Thymus (tissue), 11 donors: Measurements from ENCODE around the gene ZNF688. TPM values are rescaled to one million over a fixed set of nuclear protein-coding genes. Genes with fewer than 3 reads are reported as not detected.
A peak's percentile ranks its signal among the peaks of the same experiment; 100 is the strongest.

Source experiments
- DNase-seq, 9 donors: peaks; one replicate each; pipeline ENCODE4 v3.0.0-alpha.2; 2013; ENCODE audit warnings: low spot score in 9 of 9, low read depth in 6 of 9, missing footprints in 1 of 9
- H3K27ac ChIP-seq, 2 donors: one replicate each; pipeline ENCODE4 v1.5.1; 2013; ENCODE audit warnings: control low read depth in 1 of 2, low read depth in 1 of 2, low read length in 1 of 2, mild to moderate bottlenecking in 1 of 2, moderate library complexity in 1 of 2
- H3K27me3 ChIP-seq, 2 donors: one replicate each; pipeline ENCODE4 v1.5.1; 2013; ENCODE audit warnings: low read length in 1 of 2; ENCODE audit not compliant: control insufficient read depth in 2 of 2, insufficient read depth in 1 of 2
- H3K36me3 ChIP-seq, 2 donors: one replicate each; pipeline ENCODE4 v1.5.1; 2013; ENCODE audit warnings: low read length in 1 of 2, mild to moderate bottlenecking in 1 of 2, moderate library complexity in 1 of 2; ENCODE audit not compliant: control insufficient read depth in 2 of 2, insufficient read depth in 2 of 2
- H3K4me1 ChIP-seq, 2 donors: one replicate each; pipeline ENCODE4 v1.5.1; 2013; ENCODE audit warnings: low read length in 2 of 2; ENCODE audit not compliant: control insufficient read depth in 2 of 2, insufficient read depth in 2 of 2
- H3K4me3 ChIP-seq, 2 donors: one replicate each; pipeline ENCODE4 v1.5.1; 2013; ENCODE audit warnings: low read length in 2 of 2, control low read depth in 1 of 2, mild to moderate bottlenecking in 1 of 2
- H3K9me3 ChIP-seq, 2 donors: one replicate each; pipeline ENCODE4 v1.5.1; 2013; ENCODE audit warnings: low read length in 1 of 2, mild to moderate bottlenecking in 1 of 2; ENCODE audit not compliant: control insufficient read depth in 2 of 2, insufficient read depth in 1 of 2
- WGBS: extraction: QIAGEN DNeasy Blood & Tissue Kit; methylation state at CpG from one replicate; pipeline ENCODE4 v1.1.7; 2013; 5-methylcytosine and 5-hydroxymethylcytosine counted together
- polyA plus RNA-seq: library from polyadenylated mRNA; stranded (reverse); fragments of 200-250 nt; gene quantifications from one replicate; pipeline ENCODE4 v1.2.3, GENCODE V29; 2013
- total RNA-seq: library from RNA; stranded (reverse); fragments of 120-200 nt; gene quantifications from one replicate; pipeline ENCODE4 v1.2.4, GENCODE V29; 2013
- donor health status: healthy.

The ZNF688 gene
- total and polyA plus RNA-seq, 2 donors: 17.5 to 38.1 TPM

DNA sequence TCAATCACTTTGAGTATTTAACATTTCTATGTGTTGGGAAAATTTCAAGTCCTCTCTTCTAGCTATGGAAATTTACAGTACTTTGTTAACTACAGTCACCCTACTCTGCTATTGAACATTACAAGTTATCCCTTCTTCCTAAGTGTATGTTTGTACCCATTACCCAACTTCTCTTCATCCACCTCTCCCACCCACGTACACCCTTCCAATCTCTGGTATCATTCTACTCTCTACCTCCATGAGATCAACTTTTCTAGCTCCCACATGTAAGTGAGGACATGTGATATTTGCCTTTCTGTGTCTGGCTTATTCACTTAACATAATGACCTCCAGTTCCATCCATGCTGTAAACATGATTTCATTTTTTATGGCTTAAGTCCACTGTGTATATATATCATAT lies 3.2 kb upstream of the ZNF688 start:
- Histone ChIP-seq H3K4me1 (peaks cover 16 to 30% of the 10 kb centered on the region in 2 donors), H3K27ac (no peak overlapping the region), H3K27me3 (no peaks in the 10 kb centered on the region), H3K9me3 (no peaks in the 10 kb centered on the region), H3K4me3 (no peak overlapping the region), H3K36me3 (peaks cover 9 to 19% of the 10 kb centered on the region in 2 donors)
- no peak for DNase-seq
- WGBS: 98% methylated on average over 1 of the region's 1 CpG

DNA sequence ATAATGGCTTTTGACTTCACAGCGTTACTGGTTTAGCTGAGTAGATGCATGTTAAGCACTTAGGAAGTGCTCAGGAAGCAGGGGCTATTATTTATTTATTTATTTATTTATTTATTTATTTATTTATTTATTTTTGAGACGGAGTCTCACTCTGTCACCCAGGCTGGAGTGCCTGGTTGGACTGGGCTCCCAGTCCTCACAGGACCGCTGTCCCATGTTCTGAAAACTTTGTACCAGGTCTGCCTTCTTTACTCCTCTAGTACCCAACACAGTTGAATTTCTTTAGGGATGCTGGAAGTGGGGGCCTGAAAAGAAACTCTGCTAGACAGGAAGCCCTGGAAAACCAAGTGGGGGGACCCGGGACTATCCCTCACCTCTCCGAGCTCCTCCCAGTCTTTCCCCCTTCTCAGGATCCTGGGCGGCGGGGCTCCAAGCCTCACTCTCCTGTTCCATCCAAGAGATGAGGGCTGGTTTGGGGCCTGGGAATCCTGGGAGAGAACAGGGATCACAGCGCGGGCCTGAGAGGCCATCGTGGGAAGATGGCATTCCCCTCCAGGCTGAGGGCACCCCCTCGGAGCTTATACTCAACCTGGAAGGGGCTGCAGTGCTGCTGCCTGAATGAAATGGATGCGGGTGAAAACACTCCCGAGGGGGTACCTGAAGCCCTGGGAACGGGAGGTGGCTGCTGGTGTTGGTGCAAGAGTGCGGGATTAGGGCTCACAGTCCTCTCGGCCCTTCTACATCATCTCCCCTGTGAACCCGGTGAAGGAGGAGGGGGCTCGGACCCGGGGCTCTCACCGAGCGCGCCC lies 674 bp downstream of the ZNF688 start:
- Histone ChIP-seq H3K27ac (peak overlapping the region; percentile 95 to 100), H3K36me3 (peaks cover under 1 to 4% of the 10 kb centered on the region in 2 donors), H3K4me3 (peak overlapping the region; percentile 84 to 91), H3K4me1 (peaks cover 30 to 68% of the 10 kb centered on the region in 2 donors), H3K9me3 (no peaks in the 10 kb centered on the region), H3K27me3 (no peaks in the 10 kb centered on the region)
- peak in 1 of 9 donors; percentile 50 for DNase-seq
- WGBS: 17% methylated on average over 22 of the region's 22 CpGs

DNA sequence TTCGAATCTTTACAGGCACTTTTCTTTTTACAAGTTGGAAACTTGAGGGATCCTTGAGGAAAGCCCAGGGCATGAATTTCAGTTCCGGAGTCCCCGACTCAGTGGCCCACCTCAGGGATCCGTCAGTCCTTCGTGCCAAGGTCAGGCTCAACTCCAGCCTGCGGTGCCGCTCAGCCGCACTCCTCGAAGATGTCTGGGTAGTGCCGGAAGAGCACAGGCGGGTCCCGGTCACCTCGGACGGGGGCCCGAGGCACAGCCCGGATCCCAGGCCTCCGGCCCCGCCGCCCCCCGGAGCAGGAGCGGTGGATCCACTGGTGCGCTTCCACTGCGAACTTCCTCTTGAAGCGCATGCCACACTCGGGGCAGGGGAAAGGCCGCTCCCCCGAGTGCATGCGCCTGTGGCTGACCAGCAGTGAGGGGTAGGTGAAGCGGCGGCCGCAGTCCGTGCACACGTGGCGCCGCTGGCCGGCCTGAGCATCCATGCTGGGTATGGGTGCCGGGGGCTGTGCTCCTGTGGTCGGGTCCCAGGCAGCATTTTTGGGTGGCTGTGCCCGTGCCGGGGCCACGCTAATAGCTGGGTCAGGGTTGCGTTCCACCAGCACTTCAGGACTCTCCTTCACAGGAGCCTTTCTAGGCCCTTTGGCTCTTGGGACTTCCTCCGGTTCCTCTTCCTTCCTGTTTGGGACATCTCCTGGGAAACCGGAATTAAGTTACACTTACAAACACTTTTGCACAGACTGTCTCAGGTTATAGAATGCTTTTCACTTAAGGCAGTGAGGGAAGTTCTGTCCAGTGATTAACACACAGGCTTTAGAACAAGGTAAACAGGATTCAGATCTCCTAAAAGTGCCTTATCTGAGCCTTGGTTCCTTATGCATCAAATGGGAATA lies 1.5 kb downstream of the ZNF688 start:
- 96% methylated on average over 44 of the region's 44 CpGs for WGBS
- Histone ChIP-seq H3K36me3 (peaks cover 0 to 4% of the 10 kb centered on the region in 2 donors), H3K9me3 (no peaks in the 10 kb centered on the region), H3K4me3 (no peak overlapping the region), H3K4me1 (peaks cover 30 to 73% of the 10 kb centered on the region in 2 donors), H3K27me3 (no peaks in the 10 kb centered on the region), H3K27ac (peak overlapping the region; percentile 4 to 25)
- peak in 1 of 9 donors; percentile 19 for DNase-seq

DNA sequence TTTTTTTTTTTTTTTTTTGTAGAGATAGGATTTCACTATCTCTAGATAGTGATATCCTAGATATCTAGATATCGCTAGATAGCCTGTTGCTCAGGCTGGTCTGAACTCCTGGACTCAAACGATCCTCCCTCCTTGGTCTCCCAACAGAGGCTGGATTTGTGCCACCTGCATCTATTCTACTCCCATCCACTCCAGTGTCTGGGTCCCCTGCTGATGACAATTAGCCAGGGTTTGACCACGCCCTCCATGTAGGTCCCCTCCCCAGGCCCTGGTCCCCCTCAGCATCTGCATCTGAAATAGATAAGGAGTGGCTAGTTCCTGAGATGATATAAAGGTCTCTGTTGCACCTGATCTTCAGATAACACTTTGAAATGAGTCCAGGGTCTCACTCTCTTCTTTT lies 2.2 kb downstream of the ZNF688 start:
- no peaks in the 10 kb centered on the region for H3K27me3 ChIP-seq
- H3K27ac ChIP-seq: peak overlapping the region; percentile 93 to 98
- H3K36me3 ChIP-seq: peaks cover 0 to 4% of the 10 kb centered on the region in 2 donors
- 96% methylated on average over 3 of the region's 3 CpGs for WGBS
- no peaks in the 10 kb centered on the region for H3K9me3 ChIP-seq
- H3K4me1 ChIP-seq: peaks cover 30 to 73% of the 10 kb centered on the region in 2 donors
- no peak for DNase-seq
- no peak overlapping the region for H3K4me3 ChIP-seq

DNA sequence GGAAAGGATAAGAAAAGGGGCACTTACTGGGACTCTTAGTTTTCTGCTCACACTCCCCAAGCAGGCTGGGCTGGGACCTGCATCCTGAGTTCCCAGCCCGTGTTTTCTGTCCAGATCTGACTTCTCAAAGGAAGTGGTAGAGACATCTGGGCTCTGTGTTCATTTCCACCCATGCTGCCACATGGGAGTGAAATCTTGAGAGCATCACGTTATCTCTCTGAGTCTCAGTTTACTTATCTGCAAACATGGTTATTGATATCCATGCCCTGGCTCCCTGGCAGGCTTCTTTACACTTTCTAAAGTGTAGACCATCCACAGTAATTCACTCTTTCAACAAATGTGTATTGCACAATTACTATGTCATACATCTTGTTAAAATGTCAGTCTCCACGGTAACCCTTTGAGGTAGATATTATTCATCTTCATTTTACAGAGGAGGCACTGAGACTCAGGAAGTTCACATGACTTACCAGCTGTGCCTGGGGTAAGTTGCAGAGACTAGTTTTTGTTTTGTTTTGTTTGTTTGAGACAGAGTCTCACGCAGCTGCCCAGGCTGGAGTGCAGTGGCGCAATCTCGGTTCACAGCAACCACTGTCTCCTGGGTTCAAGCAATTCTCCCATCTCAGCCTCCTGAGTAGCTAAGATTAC lies 3.4 kb downstream of the ZNF688 start:
- H3K36me3 ChIP-seq: peaks cover 0 to 4% of the 10 kb centered on the region in 2 donors
- H3K27me3 ChIP-seq: no peaks in the 10 kb centered on the region
- DNase-seq: peak in 6 of 9 donors; percentile 72 to 91 (median 78)
- H3K4me1 ChIP-seq: peaks cover 28 to 69% of the 10 kb centered on the region in 2 donors
- peak overlapping the region in 1 of 2 donors; percentile 16 for H3K4me3 ChIP-seq
- WGBS: 8% methylated on average over 6 of the region's 6 CpGs
- peak overlapping the region; percentile 93 to 98 for H3K27ac ChIP-seq
- no peaks in the 10 kb centered on the region for H3K9me3 ChIP-seq

DNA sequence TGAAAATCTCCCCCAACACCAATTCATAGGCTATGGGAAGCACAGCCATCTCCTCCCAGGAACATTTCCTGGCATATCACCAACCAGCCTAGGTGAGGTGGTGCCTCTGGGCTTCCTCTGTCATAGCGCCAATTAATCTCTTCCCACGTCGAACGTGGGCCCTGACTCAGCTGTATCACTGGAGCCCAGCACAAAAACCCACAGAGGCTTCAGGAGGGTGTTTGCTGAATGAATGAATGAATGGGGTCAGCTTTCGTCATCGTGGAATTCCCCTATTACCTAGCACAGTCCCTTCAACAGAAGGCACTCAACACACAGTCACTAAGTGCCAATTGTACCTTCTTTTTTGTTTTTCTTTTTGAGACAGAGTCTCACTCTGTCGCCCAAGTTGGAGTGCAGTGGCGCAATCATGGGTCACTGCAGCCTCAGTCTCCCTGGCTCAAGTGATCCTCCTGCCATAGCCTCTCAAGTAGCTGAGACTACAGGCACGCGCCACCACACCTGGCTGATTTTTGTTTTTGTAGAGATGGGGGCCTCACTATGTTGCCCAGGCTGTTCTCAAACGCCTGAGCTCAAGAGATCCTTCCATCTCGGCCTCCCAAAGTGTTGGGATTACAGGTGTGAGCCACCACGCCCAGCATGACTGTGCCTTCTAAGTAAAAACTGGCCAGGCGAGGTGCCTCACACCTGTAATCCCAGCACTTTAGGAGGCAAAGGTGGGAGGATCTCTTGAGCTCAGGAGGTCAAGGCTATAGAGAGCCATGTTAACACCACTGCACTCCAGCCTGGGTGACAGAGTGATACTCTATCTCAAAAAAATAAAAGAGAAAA lies 4.1 kb downstream of the ZNF688 start:
- no peak overlapping the region for H3K4me3 ChIP-seq
- peak overlapping the region; percentile 93 to 98 for H3K27ac ChIP-seq
- no peaks in the 10 kb centered on the region for H3K27me3 ChIP-seq
- peaks cover 0 to 4% of the 10 kb centered on the region in 2 donors for H3K36me3 ChIP-seq
- H3K9me3 ChIP-seq: no peaks in the 10 kb centered on the region
- peak in 1 of 9 donors; percentile 23 for DNase-seq
- 87% methylated on average over 14 of the region's 14 CpGs for WGBS
- H3K4me1 ChIP-seq: peaks cover 27 to 62% of the 10 kb centered on the region in 2 donors

DNA sequence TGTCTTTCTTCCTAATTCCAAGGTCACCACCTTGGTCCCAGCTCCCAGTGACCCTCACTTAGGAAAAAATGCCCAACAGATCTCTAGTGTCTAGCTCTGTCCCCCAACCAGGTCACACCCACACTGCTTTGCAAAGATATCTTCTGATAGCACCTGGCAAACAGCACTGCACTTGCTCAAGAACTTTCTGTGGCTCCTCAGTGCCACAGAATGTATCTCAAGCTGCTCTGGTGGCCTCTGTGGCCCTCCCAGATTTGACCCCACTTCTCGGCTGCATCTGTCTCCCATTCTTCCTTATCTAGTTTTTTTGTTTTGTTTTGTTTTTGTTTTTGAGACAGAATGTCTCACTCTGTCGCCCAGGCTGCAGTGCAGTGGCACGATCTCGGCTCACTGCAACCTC lies 5.0 kb downstream of the ZNF688 start:
- Histone ChIP-seq H3K9me3 (no peaks in the 10 kb centered on the region), H3K27ac (no peak overlapping the region), H3K36me3 (peaks cover 0 to 4% of the 10 kb centered on the region in 2 donors), H3K4me1 (peaks cover 28 to 60% of the 10 kb centered on the region in 2 donors), H3K27me3 (peaks cover 0 to under 1% of the 10 kb centered on the region in 2 donors), H3K4me3 (no peak overlapping the region)
- 98% methylated on average over 4 of the region's 4 CpGs for WGBS
- no peak for DNase-seq

DNA sequence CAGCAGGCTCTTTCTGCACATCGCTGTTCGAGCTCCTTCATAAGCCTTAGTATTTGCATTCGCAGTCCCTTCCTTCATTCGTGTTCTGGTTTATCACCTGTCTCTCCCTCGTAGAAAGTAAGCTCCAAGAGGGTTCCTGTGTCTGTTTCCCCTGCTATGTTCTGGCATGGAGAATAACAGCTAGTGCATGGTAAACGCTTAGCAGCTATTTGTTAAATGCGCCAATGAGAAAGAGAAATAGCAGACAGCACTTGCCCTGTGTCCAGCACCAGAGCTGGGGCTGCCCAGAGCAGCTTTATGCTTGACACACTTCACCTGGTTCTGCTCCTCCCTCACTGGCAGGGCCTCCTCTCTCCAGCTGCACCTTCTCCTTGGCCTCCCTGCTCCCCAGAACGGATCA lies 5.5 kb downstream of the ZNF688 start:
- 90% methylated on average over 8 of the region's 8 CpGs for WGBS
- Histone ChIP-seq H3K27ac (no peak overlapping the region), H3K36me3 (peaks cover 0 to 4% of the 10 kb centered on the region in 2 donors), H3K4me1 (peaks cover 33 to 64% of the 10 kb centered on the region in 2 donors), H3K27me3 (peaks cover 0 to 6% of the 10 kb centered on the region in 2 donors), H3K9me3 (no peaks in the 10 kb centered on the region), H3K4me3 (no peak overlapping the region)
- DNase-seq: no peak
